ENCODE measurements around the gene CCDC136.

Gene CCDC136

GRCh38 chr7:128863433-128863989 is 71.7 kb downstream of the CCDC136 start:
- peak; percentile 65 for DNase-seq (ENCODE audit: low read depth)

GRCh38 chr7:128865303-128865702 is 73.5 kb downstream of the CCDC136 start:
- no peak for DNase-seq (ENCODE audit: low read depth)

DNA sequence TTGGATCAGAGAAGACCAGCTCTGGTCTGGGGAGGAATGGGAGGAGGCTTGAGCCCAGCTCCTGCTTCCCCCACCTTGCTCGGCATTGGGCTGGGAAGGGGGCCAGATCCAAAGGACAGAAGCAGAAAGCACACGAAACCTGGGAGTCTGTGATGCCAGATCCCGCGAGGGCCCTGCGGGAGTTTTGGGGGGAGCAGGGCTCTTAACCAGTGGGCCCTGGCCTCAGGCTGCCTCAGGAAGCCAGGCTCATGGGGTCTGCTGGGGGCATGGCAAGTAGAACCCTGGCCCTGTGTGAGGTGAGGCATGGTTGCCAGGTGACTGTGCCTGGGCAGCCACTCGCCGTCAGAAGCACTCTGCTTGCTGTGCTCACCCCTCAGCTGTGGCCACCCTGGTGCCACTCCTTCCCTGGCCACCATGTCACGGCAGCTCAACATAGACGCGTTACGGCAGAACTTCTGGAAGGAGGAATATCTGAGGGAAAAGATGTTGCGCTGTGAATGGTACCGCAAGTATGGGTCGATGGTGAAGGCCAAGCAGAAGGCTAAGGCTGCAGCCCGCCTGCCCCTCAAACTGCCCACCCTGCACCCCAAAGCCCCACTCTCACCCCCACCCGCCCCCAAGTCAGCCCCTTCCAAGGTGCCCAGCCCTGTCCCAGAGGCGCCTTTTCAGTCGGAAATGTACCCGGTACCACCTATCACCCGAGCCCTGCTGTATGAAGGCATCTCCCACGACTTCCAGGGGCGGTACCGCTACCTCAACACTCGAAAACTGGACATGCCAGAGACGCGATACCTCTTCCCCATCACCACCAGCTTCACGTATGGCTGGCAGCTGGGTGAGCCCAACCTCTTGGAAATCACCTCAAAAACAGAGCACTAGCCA is 74.5 kb downstream of the CCDC136 start:
- DNase-seq (ENCODE audit: low read depth), result no peak

DNA sequence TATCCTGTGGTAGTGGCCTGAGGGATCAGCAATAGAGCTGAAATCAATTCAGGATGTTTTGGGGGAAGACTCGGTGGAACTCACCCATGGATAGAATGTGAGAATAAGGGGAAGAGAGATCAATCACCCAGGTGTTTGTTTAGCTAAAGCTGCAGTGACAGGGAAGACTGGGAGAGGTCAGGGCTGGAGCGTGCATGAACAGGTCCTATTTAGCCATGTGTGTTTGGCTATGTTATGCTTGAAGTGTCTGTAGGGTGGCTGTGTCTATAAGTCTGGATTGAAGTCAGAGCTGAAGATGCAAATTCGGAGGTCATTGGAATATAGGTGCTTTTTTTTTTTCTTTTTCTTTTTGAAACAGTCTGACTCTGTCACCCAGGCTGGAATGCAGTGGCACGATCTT is 75.5 kb downstream of the CCDC136 start:
- DNase-seq (ENCODE audit: low read depth), result no peak

DNA sequence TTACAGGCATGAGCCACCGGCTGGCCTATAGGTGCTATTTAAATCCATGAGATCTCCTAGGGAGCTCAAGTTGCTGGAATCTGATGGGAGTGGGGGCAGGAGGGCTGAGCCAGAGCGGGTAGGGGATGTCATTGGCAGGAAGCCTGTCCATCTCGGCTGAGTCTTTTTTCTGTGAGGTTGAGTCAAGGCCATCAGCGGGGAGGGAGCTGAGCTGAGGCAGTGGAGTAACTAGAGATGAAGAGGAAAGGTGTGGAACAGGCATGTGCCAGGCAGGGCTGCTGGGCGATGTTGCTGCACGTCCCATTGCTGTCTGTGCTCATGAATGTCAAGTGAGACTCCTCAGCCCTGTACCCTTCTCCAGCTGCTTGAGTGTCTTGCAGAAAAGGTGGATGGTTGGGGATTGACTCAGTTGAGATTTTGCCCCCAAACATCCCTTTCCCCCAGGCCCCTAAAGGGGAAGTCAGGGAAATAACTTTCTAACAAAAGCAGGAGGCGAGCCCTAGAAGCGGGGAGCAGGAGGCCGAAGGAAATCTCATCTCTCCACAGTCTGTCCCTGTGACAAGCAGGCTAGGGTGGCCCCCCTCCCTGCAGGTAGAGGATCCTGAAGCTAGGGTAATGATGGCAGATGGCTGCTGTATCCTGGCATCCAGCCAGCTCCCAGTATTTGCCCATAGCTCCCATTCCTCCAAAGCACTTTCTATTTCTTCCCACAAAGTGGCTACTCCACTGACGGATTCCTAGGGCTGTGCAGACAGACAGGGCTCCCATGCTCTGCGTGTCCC is 76.3 kb downstream of the CCDC136 start:
- no peak for DNase-seq (ENCODE audit: low read depth)

- DNase-seq (ENCODE audit: low read depth), result no peak
These were observed 76.9 kb downstream of the CCDC136 start for GRCh38 chr7:128868624-128869137.

DNA sequence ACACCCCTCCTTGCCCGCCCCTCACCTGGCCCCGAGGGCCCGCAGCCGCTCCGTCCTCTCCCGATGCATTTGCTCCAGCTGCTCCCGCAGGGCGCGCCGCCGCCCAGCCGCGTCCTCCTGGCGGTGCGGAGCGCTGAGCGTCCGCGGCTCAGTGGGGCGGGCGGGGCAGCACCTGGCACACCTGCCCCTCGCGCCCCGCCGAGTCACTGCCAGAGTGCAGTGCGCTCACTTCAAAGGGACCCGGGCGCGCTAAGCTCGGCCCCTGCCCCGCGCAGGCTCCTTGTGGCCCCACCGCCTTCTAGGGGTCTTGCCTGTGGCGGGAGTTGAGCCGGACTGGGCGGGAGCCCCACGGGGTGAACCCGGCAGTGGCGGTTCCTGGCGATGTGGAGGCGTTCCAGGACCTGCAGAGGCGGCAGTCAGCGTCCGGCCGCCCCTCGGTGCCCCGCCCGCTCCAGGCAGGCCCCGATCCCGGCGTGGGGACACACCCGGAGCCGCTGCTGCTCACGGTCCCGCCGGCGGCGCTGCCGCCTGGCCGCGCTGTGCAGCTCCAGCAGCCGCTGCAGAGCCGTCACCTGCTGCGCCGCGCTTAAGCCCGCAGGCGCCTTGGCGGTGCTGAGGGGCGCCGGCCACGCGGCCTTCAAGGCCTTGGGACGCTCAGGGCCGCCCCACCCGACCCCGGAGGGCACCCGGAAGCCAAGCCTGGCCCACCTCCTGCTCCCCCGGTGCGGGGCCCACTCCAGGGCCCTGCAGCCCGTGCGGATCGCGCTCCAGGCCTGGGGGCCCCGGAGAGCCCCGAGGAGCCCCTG is 77.6 kb downstream of the CCDC136 start:
- peak; percentile 12 for DNase-seq (ENCODE audit: low read depth)

GRCh38 chr7:128869944-128870285 is 78.1 kb downstream of the CCDC136 start:
- DNase-seq (ENCODE audit: low read depth), result no peak

- DNase-seq (ENCODE audit: low read depth), result no peak
These were observed 79.3 kb downstream of the CCDC136 start for GRCh38 chr7:128871050-128871449.

Data from fibroblast of gingiva (primary cell).